IMR-90 (cell line): ENCODE measurements around the gene D2HGDH. TPM values are rescaled to one million over a fixed set of nuclear protein-coding genes. Genes with fewer than 3 reads are reported as not detected.

Experiments
- ATAC-seq: fragments of 200-7000 bp; cut with Tn5 transposase; 2 replicates; pipeline ENCODE4 v1.9.1; 2020; ENCODE audit warnings: low read depth, mild to moderate bottlenecking, moderate library complexity
- BruUV-seq: library from RNA; stranded (reverse); fragments of 400-500 nt; replicated peaks from 2 replicates; lab custom pipeline; 2021; lab: Mats Ljungman, UMichigan
- CTCF ChIA-PET: fragments of 300-600 bp; formaldehyde crosslinking; extraction: SDS; loops from one replicate; lab custom pipeline; 2021; ENCODE audit warnings: antibody characterized with exemption; lab: Yijun Ruan, JAX
- POLR2A ChIA-PET: fragments of 300-600 bp; sonication (Branson Sonifier 250); formaldehyde crosslinking; loops from one replicate; lab custom pipeline; 2022; ENCODE audit warnings: antibody characterized with exemption; ENCODE audit not compliant: unreplicated experiment; lab: Charles Lee
- DNase-seq: peaks from one replicate; pipeline ENCODE4 v3.0.0; 2013
- H2AFZ ChIP-seq: replicated peaks from 2 replicates; pipeline ENCODE3; 2013; ENCODE audit warnings: low read length, mild to moderate bottlenecking; ENCODE audit not compliant: poor library complexity
- H2AK5ac ChIP-seq: 2 replicates; pipeline ENCODE4 v1.6.1; 2013; ENCODE audit warnings: low read depth, low read length, inconsistent platforms
- H2AK9ac ChIP-seq: replicated peaks from 2 replicates; pipeline ENCODE3; 2013; ENCODE audit warnings: mild to moderate bottlenecking, low read depth, low read length, moderate library complexity; ENCODE audit not compliant: poor library complexity
- H2BK120ac ChIP-seq: 2 replicates; pipeline ENCODE4 v1.6.1; 2013; ENCODE audit warnings: low read depth, low read length, inconsistent platforms
- H2BK15ac ChIP-seq: 3 replicates; pipeline ENCODE4 v1.6.1; 2013; ENCODE audit warnings: low read depth, low read length, inconsistent platforms
- H2BK20ac ChIP-seq: 2 replicates; pipeline ENCODE4 v1.6.1; 2013; ENCODE audit warnings: low read depth, mild to moderate bottlenecking, inconsistent platforms, low read length, moderate library complexity
- H2BK5ac ChIP-seq: 2 replicates; pipeline ENCODE4 v1.6.1; 2013; ENCODE audit warnings: mild to moderate bottlenecking, low read depth, low read length, inconsistent platforms; ENCODE audit not compliant: poor library complexity, severe bottlenecking
- H3K14ac ChIP-seq: replicated peaks from 2 replicates; pipeline ENCODE4 v1.6.1; 2013; ENCODE audit warnings: low read depth, low read length, inconsistent platforms
- H3K18ac ChIP-seq: 2 replicates; pipeline ENCODE4 v1.6.1; 2013; ENCODE audit warnings: low read depth, low read length, control low read depth
- H3K23ac ChIP-seq: 2 replicates; pipeline ENCODE4 v1.6.1; 2013; ENCODE audit warnings: low read depth, low read length, inconsistent platforms
- H3K27ac ChIP-seq: 2 replicates; pipeline ENCODE4 v1.5.1; 2013; ENCODE audit warnings: mild to moderate bottlenecking, control low read depth, low read length; ENCODE audit not compliant: insufficient read depth
- H3K27me3 ChIP-seq: 2 replicates; pipeline ENCODE4 v1.6.1; 2013; ENCODE audit warnings: low read length; ENCODE audit not compliant: control insufficient read depth, insufficient read depth
- H3K36me3 ChIP-seq: 2 replicates; pipeline ENCODE4 v1.6.1; 2013; ENCODE audit warnings: low read length, mixed read lengths; ENCODE audit not compliant: control insufficient read depth, insufficient read depth
- H3K4ac ChIP-seq: 2 replicates; pipeline ENCODE4 v1.6.1; 2013; ENCODE audit warnings: low read depth, low read length, inconsistent platforms
- H3K4me1 ChIP-seq: 2 replicates; pipeline ENCODE4 v1.6.1; 2013; ENCODE audit warnings: low read length, mixed read lengths; ENCODE audit not compliant: control insufficient read depth, insufficient read depth
- H3K4me2 ChIP-seq: 2 replicates; pipeline ENCODE4 v1.6.1; 2013; ENCODE audit warnings: low read depth, mild to moderate bottlenecking, control low read depth, low read length, moderate library complexity
- H3K4me3 ChIP-seq: 2 replicates; pipeline ENCODE4 v1.5.1; 2013; ENCODE audit warnings: low read depth, mild to moderate bottlenecking, control low read depth, low read length, moderate library complexity; ENCODE audit not compliant: insufficient read depth
- H3K56ac ChIP-seq: 2 replicates; pipeline ENCODE4 v1.6.1; 2013; ENCODE audit warnings: low read length, inconsistent platforms; ENCODE audit not compliant: insufficient read depth; ENCODE audit errors: extremely low read depth
- H3K79me1 ChIP-seq, 2 experiments: 2 replicates each; pipeline ENCODE4 v1.6.1; 2013; ENCODE audit warnings: low read length in 2 of 2, inconsistent platforms in 1 of 2, low read depth in 1 of 2
- H3K9ac ChIP-seq: 2 replicates; pipeline ENCODE4 v1.6.1; 2013; ENCODE audit warnings: low read depth, low read length, control low read depth
- H3K9me1 ChIP-seq: 2 replicates; pipeline ENCODE4 v1.6.1; 2013; ENCODE audit warnings: low read length, inconsistent platforms; ENCODE audit not compliant: insufficient read depth
- H3K9me3 ChIP-seq: 2 replicates; pipeline ENCODE4 v1.6.1; 2013; ENCODE audit warnings: low read length; ENCODE audit not compliant: control insufficient read depth, insufficient read depth
- H4K20me1 ChIP-seq: 2 replicates; pipeline ENCODE4 v1.6.1; 2013; ENCODE audit warnings: low read length, inconsistent platforms; ENCODE audit not compliant: insufficient read depth
- H4K5ac ChIP-seq: 2 replicates; pipeline ENCODE4 v1.6.1; 2013; ENCODE audit warnings: mild to moderate bottlenecking, low read depth, low read length, control low read depth
- H4K8ac ChIP-seq, 2 experiments: 2 replicates each; pipeline ENCODE4 v1.6.1; 2013; ENCODE audit warnings: low read depth in 2 of 2, low read length in 2 of 2, control low read depth in 1 of 2, inconsistent platforms in 1 of 2
- H4K91ac ChIP-seq: 2 replicates; pipeline ENCODE4 v1.6.1; 2013; ENCODE audit warnings: low read depth, low read length, inconsistent platforms; ENCODE audit not compliant: insufficient read depth
- BHLHE40 ChIP-seq: fragments of 150-350 bp; IDR thresholded peaks from 2 replicates; pipeline ENCODE4 v1.6.1; 2016; ENCODE audit warnings: mild to moderate bottlenecking, low read depth, low read length
- CEBPB ChIP-seq: IDR thresholded peaks from 2 replicates; pipeline ENCODE4 v1.6.1; 2012; ENCODE audit warnings: low read depth, low read length, improper control_type of control experiment
- CHD1 ChIP-seq: IDR thresholded peaks from 2 replicates; pipeline ENCODE4 v1.6.1; 2012; ENCODE audit warnings: low read depth, low read length, improper control_type of control experiment
- CTCF ChIP-seq: conservative IDR thresholded peaks from 2 replicates; pipeline ENCODE4 v1.5.1; 2012; ENCODE audit warnings: mild to moderate bottlenecking, low read depth, low read length, improper control_type of control experiment
- ELK1 ChIP-seq: fragments of 150-350 bp; IDR thresholded peaks from 2 replicates; pipeline ENCODE4 v1.6.1; 2016; ENCODE audit warnings: low read depth, mild to moderate bottlenecking, low read length, moderate library complexity, borderline replicate concordance
- FOS ChIP-seq: fragments of 150-350 bp; IDR thresholded peaks from 2 replicates; pipeline ENCODE4 v1.6.1; 2016; ENCODE audit warnings: low read depth, low read length
- MAZ ChIP-seq: IDR thresholded peaks from 2 replicates; pipeline ENCODE4 v1.6.1; 2012; ENCODE audit warnings: low read depth, mild to moderate bottlenecking, low read length, improper control_type of control experiment, moderate library complexity, borderline replicate concordance
- MXI1 ChIP-seq: IDR thresholded peaks from 2 replicates; pipeline ENCODE4 v1.6.1; 2012; ENCODE audit warnings: low read depth, mild to moderate bottlenecking, low read length, moderate library complexity, borderline replicate concordance
- NFE2L2 ChIP-seq: fragments of 150-350 bp; IDR thresholded peaks from 2 replicates; pipeline ENCODE4 v1.6.1; 2016; ENCODE audit warnings: low read depth, mild to moderate bottlenecking, low read length
- POLR2A ChIP-seq: IDR thresholded peaks from 2 replicates; pipeline ENCODE4 v1.6.1; 2012; ENCODE audit warnings: mild to moderate bottlenecking, low read depth, low read length
- RAD21 ChIP-seq: IDR thresholded peaks from 2 replicates; pipeline ENCODE4 v1.6.1; 2012; ENCODE audit warnings: low read length, improper control_type of control experiment
- RCOR1 ChIP-seq: IDR thresholded peaks from 2 replicates; pipeline ENCODE4 v1.6.1; 2012; ENCODE audit warnings: mild to moderate bottlenecking, low read length, improper control_type of control experiment; ENCODE audit not compliant: insufficient replicate concordance
- RFX5 ChIP-seq: IDR thresholded peaks from 2 replicates; pipeline ENCODE4 v1.8.0; 2012; ENCODE audit warnings: low read depth, mild to moderate bottlenecking, low read length, moderate library complexity
- SMC3 ChIP-seq: fragments of 150-350 bp; IDR thresholded peaks from 2 replicates; pipeline ENCODE4 v1.6.1; 2016; ENCODE audit warnings: low read depth, mild to moderate bottlenecking, antibody characterized with exemption, low read length, moderate library complexity
- USF2 ChIP-seq: fragments of 150-350 bp; IDR thresholded peaks from 2 replicates; pipeline ENCODE4 v1.6.1; 2017; ENCODE audit warnings: mild to moderate bottlenecking, antibody characterized with exemption, low read length, low read depth
- WGBS, 2 experiments: methylation state at CpG; one replicate each; pipeline versions ENCODE4 v1.1.5 to v1.1.7; 2013; ENCODE audit warnings: missing lambda C conversion rate in 2 of 2; ENCODE audit not compliant: insufficient read length in 1 of 2; ENCODE audit errors: extremely low coverage in 2 of 2; 5-methylcytosine and 5-hydroxymethylcytosine counted together
- dilution Hi-C: fragments of 300-500 bp; cut with HindIII; formaldehyde crosslinking; loops from one replicate; pipeline ENCODE4 v1.14.3; 2018; ENCODE audit warnings: low sequenced_read_pairs; ENCODE audit not compliant: unreplicated experiment
- in situ Hi-C: fragments of 300-500 bp; cut with MboI; formaldehyde crosslinking; loops from 3 replicates; pipeline ENCODE4 v1.14.3; 2019; ENCODE audit warnings: low sequenced_read_pairs, inconsistent platforms, mixed read lengths
- intact Hi-C: fragments of 100-400 bp; cut with micrococcal nuclease; formaldehyde crosslinking; loops from 2 replicates; pipeline ENCODE4 v1.10.0; 2022
- polyA plus RNA-seq, 3 experiments: library from polyadenylated mRNA; depleted of rRNA; stranded (reverse); fragments of >200 nt; gene quantifications; 2 replicates each; pipeline ENCODE4 v1.2.3, GENCODE V29; 2012; ENCODE audit warnings: low replicate concordance in 1 of 3
- total RNA-seq: library from RNA; depleted of rRNA; stranded (reverse); fragments of >200 nt; gene quantifications from 2 replicates; pipeline ENCODE4 v1.2.3, GENCODE V29; 2012

D2HGDH gene
- total and polyA plus RNA-seq, 2 of the 4 experiments (the other 2 are of a cell fraction), result 6.3 to 22.1 TPM

GRCh38 chr2:241721852-241722251, 12.6 kb upstream of the D2HGDH start:
- Histone ChIP-seq H3K27ac (no peak overlapping the region), H2AK9ac (no peak overlapping the region), H3K4me3 (no peak overlapping the region), H2BK15ac (no peak overlapping the region), H3K9me1 (no peaks in the 10 kb centered on the region), H2AK5ac (no peak overlapping the region), H2BK5ac (no peak overlapping the region), H3K14ac (no peak overlapping the region), H3K23ac (no peak overlapping the region), H3K4ac (no peak overlapping the region), H3K9me3 (peaks cover 7% of the 10 kb centered on the region; the same call in 1 of the 2 replicates), H4K20me1 (no peaks in the 10 kb centered on the region; the same call in 1 of the 2 replicates), H4K8ac (no peak overlapping the region), H4K5ac (no peak overlapping the region), H2BK120ac (no peak overlapping the region), H3K4me1 (no peaks in the 10 kb centered on the region), H3K4me2 (no peak overlapping the region), H2AFZ (no peak overlapping the region), H3K36me3 (peaks cover 39% of the 10 kb centered on the region), H3K9ac (no peak overlapping the region), H4K91ac (no peak overlapping the region), H3K79me1 (no peaks in the 10 kb centered on the region; a peak in 1 of 4 replicates), H2BK20ac (no peak overlapping the region), H3K56ac (no peak overlapping the region), H3K18ac (no peak overlapping the region), H3K27me3 (no peaks in the 10 kb centered on the region)
- dilution Hi-C loops (no loop called here), in situ Hi-C loops (no loop called here), intact Hi-C loops (no loop called here)
- ChIA-PET POLR2A (no interaction called here), CTCF (no interaction called here)
- WGBS, 2 experiments, result 100% methylated on average over 5 of the region's 12 CpGs; no CpG with 5 or more reads in 1 of the 2 experiments
- TF ChIP-seq CEBPB (no peak), ELK1 (no peak), CTCF (no peak), NFE2L2 (no peak), RCOR1 (no peak), MAZ (no peak), USF2 (no peak), POLR2A (no peak), CHD1 (no peak), MXI1 (no peak), SMC3 (no peak), RAD21 (no peak), BHLHE40 (no peak), FOS (no peak), RFX5 (no peak)
- BruUV-seq, result no TSS peak
- no peak for DNase-seq
- ATAC-seq, result no peak
